Pancreas (tissue), 10 donors: ENCODE data around the gene ATP8B1. TPM values are rescaled to one million over a fixed set of nuclear protein-coding genes. Genes with fewer than 3 reads are reported as not detected.
"Not testable (repeated sequence)": the region's sequence is repeated elsewhere in the genome, so short reads cannot be mapped to it uniquely, and the experiment has no call there.

Experiments used
- ATAC-seq, 4 donors: fragments of 200-7000 bp; cut with Tn5 transposase; one replicate each; pipeline versions ENCODE4 v1.8.0 to v1.9.1; 2020; ENCODE audit warnings: mild to moderate bottlenecking in 4 of 4, moderate library complexity in 4 of 4
- DNase-seq, 6 donors: peaks; one replicate each; pipeline ENCODE4 v3.0.0-alpha.2; 2020
- FAIRE-seq: peaks from 2 replicates; lab custom pipeline; 2012; peaks lifted over from hg19 to GRCh38; lab: Jason Lieb, UNC
- H3K27ac ChIP-seq, 4 donors: fragments of 200-600 bp; sonication (generic); 1 replicate in 3 of 4; 2 replicates in 1 of 4; pipeline versions ENCODE4 v1.5.0 to v1.8.0; 2020
- H3K27me3 ChIP-seq, 4 donors: fragments of 200-600 bp; one replicate each; pipeline ENCODE4 v1.8.0; 2021
- H3K36me3 ChIP-seq, 3 donors: fragments of 200-600 bp; sonication (generic) in 1 of 3; one replicate each; pipeline versions ENCODE4 v1.5.0 to v1.8.0; 2020 to 2021
- H3K4me1 ChIP-seq, 3 donors: fragments of 200-600 bp; one replicate each; pipeline ENCODE4 v1.8.0; 2021
- H3K4me3 ChIP-seq, 4 donors: fragments of 200-600 bp; sonication (generic) in 2 of 4; one replicate each; pipeline versions ENCODE4 v1.5.0 to v1.8.0; 2020 to 2021
- H3K9me3 ChIP-seq, 4 donors: fragments of 200-600 bp; one replicate each; pipeline ENCODE4 v1.8.0; 2021
- WGBS, 2 donors: extraction: QIAGEN DNeasy Blood & Tissue Kit; methylation state at CpG; one replicate each; pipeline ENCODE4 v1.1.7; 2013; 5-methylcytosine and 5-hydroxymethylcytosine counted together
- intact Hi-C, 3 donors: fragments of 100-400 bp; cut with DNase I; formaldehyde crosslinking; loops; one replicate each; pipeline versions ENCODE4 v1.11.1 to v1.14.2; 2022
- polyA plus RNA-seq, 2 donors: library from polyadenylated mRNA; stranded (reverse); fragments of 200-250 nt; gene quantifications; one replicate each; pipeline ENCODE4 v1.2.3, GENCODE V29; 2013
- total RNA-seq, 6 donors: library from RNA; stranded (reverse); fragmentation: NEBNext Ultra II Directional in 4 of 6; extraction: Animal tissue kit (Norgen Biotek cat#: 25700) in 4 of 6; gene quantifications; one replicate each; pipeline versions ENCODE4 v1.2.1 to v1.2.4, GENCODE V29; 2021 to 2023
- TF ChIP-seq, protein P1 (sequence below), 4 donors: fragments of 200-600 bp; sonication (generic) in 3 of 4; IDR thresholded peaks; one replicate each; pipeline versions ENCODE4 v1.5.0 to v1.8.0; 2021; ENCODE audit warnings: antibody characterized with exemption in 4 of 4
- donor health status: healthy with polysubstance abuse.
- donor health status: DM: no; HTN: no; CAD: no; lungs with moderate emphysema.
- donor health status: DM: no; HTN: no; CAD: no.
- donor health status: control.
- donor health status: control.
- donor health status: Bipolar disorder and iron deficiency.
- donor health status: DM: yes; HTN: yes; CAD: no.
- donor health status: DM: no; HTN: no; CAD: no.
- donor health status: DM: no; HTN: no; CAD: no.
- donor health status: DM: yes; HTN: yes; CAD: no.

ATP8B1 gene
- total and polyA plus RNA-seq, 8 donors = 8.0 to 44.8 (median 36.9) TPM

DNA sequence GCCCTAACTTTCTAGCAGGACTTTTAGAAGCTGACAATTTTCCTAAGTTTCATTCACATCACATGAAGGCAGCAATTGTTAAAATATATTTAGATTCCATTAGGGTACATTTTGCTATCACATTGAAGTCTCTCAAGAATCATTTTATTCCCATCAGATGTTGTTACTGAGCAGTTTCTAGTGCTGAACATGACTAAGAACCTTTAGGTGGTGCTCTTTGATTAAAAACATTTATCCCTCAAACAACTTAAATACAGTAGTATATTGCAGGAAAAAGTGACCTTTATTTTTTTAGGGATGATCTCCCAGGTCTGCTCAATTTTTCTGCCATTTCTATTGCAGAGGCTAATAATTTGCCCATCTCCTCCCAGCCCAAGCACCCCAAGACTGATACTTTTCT is 158.6 kb downstream of the ATP8B1 start:
- FAIRE-seq (no peak), DNase-seq (no peak), ATAC-seq (peak in 1 of 4 donors; percentile 40)
- H3K27ac ChIP-seq = no peak overlapping the region
- H3K4me1 ChIP-seq = no peaks in the 10 kb centered on the region
- TF ChIP-seq, protein P1, sequence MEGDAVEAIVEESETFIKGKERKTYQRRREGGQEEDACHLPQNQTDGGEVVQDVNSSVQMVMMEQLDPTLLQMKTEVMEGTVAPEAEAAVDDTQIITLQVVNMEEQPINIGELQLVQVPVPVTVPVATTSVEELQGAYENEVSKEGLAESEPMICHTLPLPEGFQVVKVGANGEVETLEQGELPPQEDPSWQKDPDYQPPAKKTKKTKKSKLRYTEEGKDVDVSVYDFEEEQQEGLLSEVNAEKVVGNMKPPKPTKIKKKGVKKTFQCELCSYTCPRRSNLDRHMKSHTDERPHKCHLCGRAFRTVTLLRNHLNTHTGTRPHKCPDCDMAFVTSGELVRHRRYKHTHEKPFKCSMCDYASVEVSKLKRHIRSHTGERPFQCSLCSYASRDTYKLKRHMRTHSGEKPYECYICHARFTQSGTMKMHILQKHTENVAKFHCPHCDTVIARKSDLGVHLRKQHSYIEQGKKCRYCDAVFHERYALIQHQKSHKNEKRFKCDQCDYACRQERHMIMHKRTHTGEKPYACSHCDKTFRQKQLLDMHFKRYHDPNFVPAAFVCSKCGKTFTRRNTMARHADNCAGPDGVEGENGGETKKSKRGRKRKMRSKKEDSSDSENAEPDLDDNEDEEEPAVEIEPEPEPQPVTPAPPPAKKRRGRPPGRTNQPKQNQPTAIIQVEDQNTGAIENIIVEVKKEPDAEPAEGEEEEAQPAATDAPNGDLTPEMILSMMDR (IDR thresholded peaks at IDR 0.05) = no peak
- H3K27me3 ChIP-seq = no peaks in the 10 kb centered on the region
- H3K9me3 ChIP-seq = no peaks in the 10 kb centered on the region
- H3K36me3 ChIP-seq = peaks cover 0 to 9% (median 0%) of the 10 kb centered on the region in 3 donors
- H3K4me3 ChIP-seq = no peak overlapping the region
- intact Hi-C loops = no loop called here

DNA sequence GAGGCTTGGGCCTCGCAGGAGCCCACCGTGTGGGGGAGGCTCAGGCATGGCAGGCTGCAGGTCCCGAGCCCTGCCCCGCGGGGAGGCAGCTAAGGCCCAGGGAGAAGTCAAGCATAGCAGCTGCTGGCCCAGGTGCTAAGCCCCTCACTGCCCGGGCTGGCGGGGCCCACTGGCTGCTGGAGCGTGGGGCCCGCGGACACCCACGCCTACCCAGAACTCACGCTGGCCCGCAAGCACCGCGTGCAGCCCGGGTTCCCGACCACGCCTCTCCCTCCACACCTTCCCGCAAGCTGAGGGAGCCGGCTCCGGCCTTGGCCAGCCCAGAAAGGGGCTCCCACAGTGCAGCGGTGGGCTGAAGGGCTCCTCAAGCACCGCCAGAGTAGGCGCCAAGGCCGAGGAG is 159.4 kb downstream of the ATP8B1 start:
- ATAC-seq, DNase-seq, H3K4me1 ChIP-seq, H3K9me3 ChIP-seq, H3K27ac ChIP-seq, intact Hi-C loops, H3K4me3 ChIP-seq, H3K27me3 ChIP-seq, H3K36me3 ChIP-seq, FAIRE-seq: not testable (repeated sequence)
- WGBS, 2 donors = 94 to 96% methylated on average over 24 to 25 of the region's 25 CpGs

- intact Hi-C loops, H3K36me3 ChIP-seq, H3K4me1 ChIP-seq, H3K27me3 ChIP-seq, ATAC-seq, H3K9me3 ChIP-seq, H3K27ac ChIP-seq, H3K4me3 ChIP-seq, FAIRE-seq, DNase-seq: not testable (repeated sequence)
- WGBS, 2 donors = 94 to 98% methylated on average over 17 to 19 of the region's 29 CpGs
Observed at GRCh38 chr18:57642462-57642861, 160.7 kb downstream of the ATP8B1 start.

DNA sequence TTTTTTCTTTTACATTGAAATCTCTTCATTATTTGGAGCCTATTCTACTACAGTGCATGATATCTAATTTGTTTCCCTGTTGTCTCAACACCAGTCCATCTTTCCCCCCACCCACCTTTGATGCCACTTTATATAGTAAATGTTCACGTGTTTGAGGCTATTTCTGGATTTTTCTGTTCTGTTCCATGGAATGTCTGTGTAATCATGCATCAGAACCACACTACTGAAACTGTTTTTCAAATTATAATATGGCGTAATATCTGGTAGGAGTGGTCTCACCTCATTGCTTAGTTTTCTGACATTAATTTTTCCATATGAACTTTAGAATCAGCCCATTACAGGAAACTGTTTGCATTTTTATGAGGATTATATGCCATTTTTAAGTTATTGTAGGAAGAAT is 162.4 kb downstream of the ATP8B1 start:
- DNase-seq = no peak
- ATAC-seq = no peak
- intact Hi-C loops = no loop called here
- H3K27ac ChIP-seq = no peak overlapping the region
- H3K27me3 ChIP-seq = no peaks in the 10 kb centered on the region
- WGBS, 2 donors = 88 to 89% methylated on average over 2 of the region's 2 CpGs
- no peak overlapping the region for H3K4me3 ChIP-seq
- FAIRE-seq = no peak
- TF ChIP-seq, protein P1 (IDR thresholded peaks at IDR 0.05) = no peak
- no peaks in the 10 kb centered on the region for H3K9me3 ChIP-seq
- no peaks in the 10 kb centered on the region for H3K4me1 ChIP-seq
- H3K36me3 ChIP-seq = no peaks in the 10 kb centered on the region

DNA sequence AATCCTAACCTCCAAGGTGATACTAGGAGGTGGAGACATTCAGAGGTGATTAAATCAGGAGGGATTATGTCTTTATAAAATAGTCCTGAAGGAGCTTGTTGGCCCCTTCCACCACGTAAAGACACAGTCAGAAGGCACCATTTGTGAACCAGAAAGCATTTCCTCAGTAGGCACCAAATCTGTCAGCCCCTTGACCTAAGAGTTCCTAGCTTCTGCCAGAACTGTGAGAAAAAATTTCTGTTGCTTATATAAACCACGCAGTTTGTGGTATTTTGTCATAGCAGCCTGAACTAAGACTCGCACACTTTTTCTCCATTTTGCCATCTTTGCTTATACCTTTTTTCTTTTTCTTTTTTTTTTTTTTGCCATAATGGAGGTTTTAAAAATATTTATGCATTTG is 162.9 kb downstream of the ATP8B1 start:
- no peak overlapping the region for H3K27ac ChIP-seq
- ATAC-seq = no peak
- no peaks in the 10 kb centered on the region for H3K9me3 ChIP-seq
- TF ChIP-seq, protein P1 (IDR thresholded peaks at IDR 0.05) = no peak
- H3K36me3 ChIP-seq = no peaks in the 10 kb centered on the region
- intact Hi-C loops = no loop called here
- DNase-seq = no peak
- H3K27me3 ChIP-seq = no peaks in the 10 kb centered on the region
- no peak for FAIRE-seq
- H3K4me3 ChIP-seq = no peak overlapping the region
- H3K4me1 ChIP-seq = no peaks in the 10 kb centered on the region
- WGBS, 2 donors = 63 to 64% methylated on average over 3 of the region's 3 CpGs

GRCh38 chr18:57635003-57635822 is 167.9 kb downstream of the ATP8B1 start:
- intact Hi-C loops = no loop called here
- peaks cover 0 to 4% (median 0%) of the 10 kb centered on the region in 3 donors for H3K4me1 ChIP-seq
- ATAC-seq (peak in 1 of 4 donors; percentile 42), DNase-seq (no peak), FAIRE-seq (no peak)
- WGBS, 2 donors = 58 to 61% methylated on average over 4 of the region's 4 CpGs
- no peak overlapping the region for H3K4me3 ChIP-seq
- no peak overlapping the region for H3K27ac ChIP-seq
- TF ChIP-seq, protein P1 (IDR thresholded peaks at IDR 0.05) = no peak
- no peaks in the 10 kb centered on the region for H3K36me3 ChIP-seq
- H3K27me3 ChIP-seq = no peaks in the 10 kb centered on the region
- no peaks in the 10 kb centered on the region for H3K9me3 ChIP-seq
